GM21528 (cell line): ENCODE data around the gene SPOPL.

Source experiments
- ATAC-seq: cut with Tn5 transposase; IDR thresholded peaks from one replicate; pipeline ENCODE4 v1.9.1; 2021; ENCODE audit warnings: mild to moderate bottlenecking, moderate library complexity; ENCODE audit not compliant: unreplicated experiment, low FRiP score

SPOPL gene

GRCh38 chr2:138493334-138493733 is 8.2 kb upstream of the SPOPL start:
- ATAC-seq = no peak

GRCh38 chr2:138494265-138494966 is 7.2 kb upstream of the SPOPL start:
- no peak for ATAC-seq

- no peak for ATAC-seq
Observed at GRCh38 chr2:138495384-138495783, 6.2 kb upstream of the SPOPL start.

- ATAC-seq = no peak
Observed at GRCh38 chr2:138496096-138496651, 5.4 kb upstream of the SPOPL start.

GRCh38 chr2:138497294-138497693 is 4.3 kb upstream of the SPOPL start:
- ATAC-seq = no peak

- ATAC-seq = no peak
Observed at GRCh38 chr2:138499684-138500083, 1.9 kb upstream of the SPOPL start.

- peak; percentile 2 for ATAC-seq
Observed at GRCh38 chr2:138500592-138501424, 762 bp upstream of the SPOPL start.

GRCh38 chr2:138502255-138503086 is 901 bp downstream of the SPOPL start:
- no peak for ATAC-seq

GRCh38 chr2:138503087-138503442 is 1.5 kb downstream of the SPOPL start:
- ATAC-seq = no peak

GRCh38 chr2:138503652-138504051 is 2.1 kb downstream of the SPOPL start:
- no peak for ATAC-seq

- no peak for ATAC-seq
Observed at GRCh38 chr2:138504092-138504491, 2.5 kb downstream of the SPOPL start.

- peak; percentile 42 for ATAC-seq
Observed at GRCh38 chr2:138504546-138505235, 3.1 kb downstream of the SPOPL start.

- ATAC-seq = no peak
Observed at GRCh38 chr2:138507267-138507666, 5.7 kb downstream of the SPOPL start.

- ATAC-seq = no peak
Observed at GRCh38 chr2:138510319-138510718, 8.7 kb downstream of the SPOPL start.

GRCh38 chr2:138512672-138513071 is 11.1 kb downstream of the SPOPL start:
- no peak for ATAC-seq

- no peak for ATAC-seq
Observed at GRCh38 chr2:138514173-138514572, 12.6 kb downstream of the SPOPL start.

GRCh38 chr2:138515092-138515491 is 13.5 kb downstream of the SPOPL start:
- no peak for ATAC-seq

- no peak for ATAC-seq
Observed at GRCh38 chr2:138516030-138516704, 14.6 kb downstream of the SPOPL start.

- no peak for ATAC-seq
Observed at GRCh38 chr2:138518860-138519259, 17.3 kb downstream of the SPOPL start.

- no peak for ATAC-seq
Observed at GRCh38 chr2:138521821-138522220, 20.3 kb downstream of the SPOPL start.
